ENCODE data around the gene ATG4D.

Gene ATG4D

DNA sequence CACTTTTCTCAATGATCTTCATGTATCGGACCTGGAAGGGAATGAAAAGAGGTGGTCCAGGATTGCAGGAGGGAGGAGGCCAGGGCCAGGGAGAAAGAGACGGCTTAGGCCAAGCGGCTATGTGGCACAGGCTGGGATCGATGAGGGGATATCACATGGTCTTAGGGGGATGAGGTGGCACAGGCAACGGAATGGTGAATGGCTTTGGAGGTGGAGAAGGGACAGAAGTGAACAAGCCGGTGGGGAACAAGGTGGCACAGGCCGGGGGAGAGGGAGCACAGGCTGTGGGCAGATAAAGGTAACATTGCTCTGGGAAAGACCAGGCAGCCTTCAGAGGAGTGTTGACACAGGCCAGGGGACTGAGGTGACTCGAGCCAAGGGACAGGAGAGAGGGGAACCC is 30.8 kb downstream of the ATG4D start:
- no peak for DNase-seq (ENCODE audit: low spot score)
- FAIRE-seq: no peak

DNA sequence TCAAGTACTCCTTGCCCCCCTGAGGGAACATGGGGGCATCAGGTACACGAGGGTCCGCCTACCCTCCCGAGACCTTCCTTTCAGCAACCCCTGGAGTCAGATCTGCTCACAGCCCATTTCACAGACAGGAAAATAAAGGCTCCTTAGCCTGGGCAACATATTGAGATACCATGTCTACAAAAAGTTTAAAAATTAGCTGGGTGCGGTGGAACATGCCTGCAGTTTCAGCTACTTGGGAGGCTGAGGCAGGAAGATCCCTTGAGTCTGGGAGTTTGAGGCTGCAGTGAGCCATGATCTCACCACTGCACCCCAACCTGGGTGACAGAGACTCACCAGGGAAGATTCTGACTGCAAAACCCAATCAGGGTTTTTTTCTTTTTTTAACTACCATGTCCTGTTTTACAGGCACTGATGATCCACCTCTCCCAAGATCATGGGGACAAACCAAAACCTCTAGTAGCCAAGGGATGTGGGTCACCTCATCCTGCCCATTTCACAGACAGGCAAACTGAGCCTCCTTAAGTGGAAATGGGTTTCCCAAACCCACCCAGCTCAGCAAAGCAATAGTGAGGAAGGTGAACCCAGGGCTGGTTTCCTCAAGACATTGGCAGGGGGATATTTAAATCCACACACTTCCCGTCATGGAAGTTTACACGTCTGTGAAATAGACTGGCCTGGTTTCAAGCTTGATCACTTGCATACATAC is 31.5 kb downstream of the ATG4D start:
- no peak for DNase-seq (ENCODE audit: low spot score)
- FAIRE-seq: no peak

DNA sequence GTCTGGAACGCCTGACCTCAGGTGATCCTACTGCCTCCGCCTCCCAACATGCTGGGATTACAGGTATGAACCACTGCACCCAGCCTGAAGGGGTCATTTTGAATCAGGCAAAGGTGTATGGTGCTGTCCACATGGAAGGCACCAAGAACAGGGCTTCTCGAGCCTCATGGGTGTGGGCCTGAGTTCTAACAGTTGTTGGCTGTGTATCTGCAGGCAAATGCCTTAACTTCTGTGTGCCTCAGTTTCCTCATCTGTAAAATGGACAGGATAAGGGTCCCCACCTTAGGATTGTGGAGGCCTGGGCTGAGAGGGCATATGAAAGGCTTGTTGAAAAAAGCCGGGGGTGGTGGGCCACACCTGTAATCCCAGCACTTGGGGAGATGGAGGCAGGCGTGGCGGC is 34.2 kb downstream of the ATG4D start:
- FAIRE-seq: no peak
- no peak for DNase-seq (ENCODE audit: low spot score)

DNA sequence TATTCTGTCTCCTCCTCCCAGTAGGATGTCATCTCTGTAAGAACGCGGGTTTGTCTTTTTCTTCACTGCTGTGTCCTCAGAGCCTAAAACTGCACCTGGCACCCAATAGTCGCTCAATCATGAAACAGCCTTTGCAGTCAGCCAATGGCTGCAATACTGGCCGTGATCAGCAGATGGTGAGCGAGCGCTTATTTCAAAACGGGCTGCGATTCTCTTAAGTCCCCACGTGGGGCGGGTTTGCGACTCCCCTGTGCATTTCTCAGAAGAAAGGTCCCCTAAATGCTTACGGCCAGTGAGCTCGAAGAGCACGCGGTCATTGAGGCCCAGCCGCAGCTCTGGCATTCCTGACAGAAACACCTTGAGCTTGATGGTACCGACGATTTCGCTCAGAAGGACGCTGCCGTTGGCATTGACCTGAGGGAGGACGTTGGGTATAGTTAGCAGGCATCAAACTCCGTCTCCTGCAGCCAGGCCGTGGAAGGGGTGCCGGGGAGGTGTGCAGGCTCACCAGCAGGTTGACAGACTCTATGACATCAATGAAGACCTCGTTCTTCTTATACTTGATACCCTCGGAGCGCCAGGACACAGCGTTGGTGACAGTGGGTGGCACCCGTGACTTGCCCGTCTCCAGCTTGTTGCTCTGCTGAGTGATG is 37.4 kb downstream of the ATG4D start:
- DNase-seq (ENCODE audit: low spot score) (peak; percentile 68), FAIRE-seq (peak; percentile 21)

DNA sequence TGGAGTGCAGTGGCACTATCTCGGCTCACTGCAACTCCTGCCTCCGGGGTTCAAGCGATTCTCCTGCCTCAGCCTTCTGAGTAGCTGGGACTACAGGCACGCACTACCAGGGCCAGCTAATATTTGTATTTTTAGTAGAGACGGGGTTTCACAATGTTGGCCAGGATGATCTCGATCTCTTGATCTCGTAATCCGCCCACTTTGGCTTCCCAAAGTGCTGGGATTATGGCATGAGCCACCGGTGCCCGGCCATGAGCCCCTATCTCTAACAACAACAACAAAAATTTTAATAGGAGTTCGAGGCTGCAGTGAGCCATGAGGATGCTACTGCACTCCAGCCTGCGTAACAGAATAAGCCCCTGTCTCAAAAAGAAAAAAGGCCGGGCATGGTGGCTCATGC is 38.4 kb downstream of the ATG4D start:
- no peak for DNase-seq (ENCODE audit: low spot score)

DNA sequence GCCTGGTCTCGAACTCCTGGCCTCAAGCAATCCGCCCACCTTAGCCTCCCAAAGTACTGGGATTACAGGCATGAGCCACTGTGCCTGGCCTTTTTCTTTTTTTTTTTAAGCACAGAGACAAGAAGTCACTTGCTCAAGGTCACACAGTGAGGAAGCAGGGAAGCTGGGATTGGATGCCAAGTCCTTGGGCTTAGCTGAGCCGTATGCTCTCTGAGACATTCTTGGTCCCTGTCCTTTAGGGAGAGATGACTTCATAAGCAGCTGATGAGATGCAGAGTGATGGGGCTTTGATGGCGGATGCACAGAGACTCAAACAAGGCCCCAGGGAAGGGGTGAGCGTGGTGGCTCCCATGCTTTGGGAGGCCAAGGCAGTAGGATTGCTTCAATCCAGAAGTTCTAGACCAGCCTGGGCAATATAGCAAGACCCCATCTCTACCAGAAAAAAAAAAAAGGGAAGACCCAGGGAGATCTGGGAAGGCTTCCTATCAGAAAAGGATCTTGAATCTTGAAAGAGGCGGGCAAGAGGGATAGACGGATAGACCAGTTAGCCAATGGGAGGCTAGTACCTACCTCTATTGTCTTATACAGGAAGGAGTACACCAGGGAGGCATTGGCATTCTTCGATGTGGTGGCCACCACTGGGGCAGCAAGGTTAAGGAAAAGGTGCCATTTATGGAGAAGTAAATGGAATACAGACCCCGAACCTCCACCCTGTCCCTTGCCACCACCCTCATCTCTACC is 39.5 kb downstream of the ATG4D start:
- FAIRE-seq (no peak), DNase-seq (ENCODE audit: low spot score) (no peak)

More for the DNA sequence above, 38.4 kb downstream of the ATG4D start:
- no peak for FAIRE-seq

DNA sequence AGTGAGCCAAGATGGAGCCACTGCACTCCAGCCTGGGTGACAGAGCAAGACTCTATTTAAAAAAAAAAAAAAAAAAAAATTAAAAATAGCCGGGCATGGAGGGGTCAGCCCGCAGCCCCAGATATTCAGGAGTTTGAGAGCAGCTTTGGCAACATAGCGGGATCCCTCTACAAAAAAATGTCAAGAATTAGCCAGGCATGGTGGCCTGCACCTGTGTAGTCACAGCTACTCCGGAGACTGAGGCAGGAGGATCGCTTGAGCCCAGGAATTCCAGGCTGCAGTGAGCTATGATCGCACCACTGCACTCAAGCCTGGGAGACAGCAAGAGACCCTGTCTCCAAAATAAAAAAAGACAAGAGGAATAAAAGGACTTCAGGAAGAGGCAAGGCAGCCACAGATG is 42.7 kb downstream of the ATG4D start:
- DNase-seq (ENCODE audit: low spot score): no peak
- FAIRE-seq: no peak

DNA sequence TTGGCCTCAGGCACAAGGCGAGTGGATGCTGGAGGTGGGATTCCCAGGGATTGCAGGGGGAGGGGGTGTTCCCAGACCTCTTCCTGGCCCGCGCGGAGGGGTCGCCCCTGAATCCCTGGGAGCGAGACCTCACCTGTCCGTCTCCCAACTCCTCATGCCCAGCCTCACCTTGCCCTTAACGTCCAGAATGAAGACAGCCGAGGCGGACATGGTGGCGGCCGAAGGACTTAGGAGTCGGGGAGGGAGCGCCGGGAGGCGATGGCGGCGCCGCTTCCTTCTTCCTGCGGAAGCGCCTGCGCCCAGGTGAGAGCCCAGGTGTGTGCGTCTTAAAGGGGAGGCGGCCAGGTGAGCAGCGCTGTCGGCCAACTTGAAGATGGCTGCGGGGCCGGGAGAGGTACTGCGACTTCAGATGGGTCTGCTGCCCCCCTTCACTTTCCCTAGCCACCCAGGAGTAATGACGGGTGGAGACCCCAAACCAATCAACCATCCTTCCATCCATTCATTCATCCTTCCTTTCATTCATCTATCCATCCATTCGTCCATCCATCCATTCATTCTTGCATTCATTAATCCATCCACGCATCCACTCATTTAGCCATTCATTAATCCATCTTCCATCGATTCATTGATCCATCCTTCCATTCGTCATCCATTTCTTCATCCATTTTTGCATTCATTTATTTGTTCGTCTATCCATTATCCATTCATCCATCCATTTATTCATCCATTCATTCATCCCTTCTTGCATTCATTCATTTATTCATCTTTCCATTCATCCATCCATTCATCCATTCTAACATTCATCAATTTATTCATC is 43.5 kb downstream of the ATG4D start, which contains the start of gene AP1M2:
Gene AP1M2 (minus strand): TSS at position 291 of the 817 bp plus-strand sequence. CDS start 81 bp downstream, at position 210.
- no peak for FAIRE-seq

DNA sequence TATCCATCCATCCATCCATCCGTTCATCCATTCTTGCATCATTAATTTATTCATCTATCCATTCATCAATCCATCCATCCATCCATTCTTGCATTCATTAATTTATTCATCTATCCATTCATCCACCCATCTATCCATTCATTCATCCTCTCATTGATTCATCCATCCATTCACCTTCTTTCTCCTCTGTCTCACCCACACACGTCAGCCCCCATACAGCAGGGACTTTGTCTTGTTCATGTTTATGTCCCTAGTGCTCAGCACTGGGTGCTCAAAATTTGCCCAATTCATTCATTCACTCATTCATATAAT is 44.1 kb downstream of the ATG4D start:
- no peak for FAIRE-seq
- DNase-seq (ENCODE audit: low spot score): no peak

More for the DNA sequence above, 43.5 kb downstream of the ATG4D start, which contains the start of gene AP1M2:
- DNase-seq (ENCODE audit: low spot score): no peak

DNA sequence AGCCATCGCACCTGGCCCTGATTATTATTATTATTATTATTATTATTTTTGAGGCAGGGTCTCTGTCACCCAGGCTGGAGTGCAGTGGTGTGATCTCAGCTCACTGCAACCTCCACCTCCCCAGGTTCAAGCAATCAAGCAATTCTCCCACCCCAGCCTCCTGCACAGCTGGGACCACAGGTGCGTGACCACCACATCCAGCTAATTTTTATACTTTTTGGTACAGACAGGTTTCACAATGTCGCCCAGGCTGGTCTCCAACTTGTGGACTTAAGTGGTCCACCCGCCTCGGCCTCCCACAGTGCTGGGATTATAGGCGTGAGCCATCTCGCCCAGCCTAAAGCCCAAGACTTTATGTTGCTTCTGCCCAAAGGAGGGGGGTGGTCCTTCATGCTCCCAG is 49.4 kb downstream of the ATG4D start:
- DNase-seq (ENCODE audit: low spot score) (no peak), FAIRE-seq (no peak)

DNA sequence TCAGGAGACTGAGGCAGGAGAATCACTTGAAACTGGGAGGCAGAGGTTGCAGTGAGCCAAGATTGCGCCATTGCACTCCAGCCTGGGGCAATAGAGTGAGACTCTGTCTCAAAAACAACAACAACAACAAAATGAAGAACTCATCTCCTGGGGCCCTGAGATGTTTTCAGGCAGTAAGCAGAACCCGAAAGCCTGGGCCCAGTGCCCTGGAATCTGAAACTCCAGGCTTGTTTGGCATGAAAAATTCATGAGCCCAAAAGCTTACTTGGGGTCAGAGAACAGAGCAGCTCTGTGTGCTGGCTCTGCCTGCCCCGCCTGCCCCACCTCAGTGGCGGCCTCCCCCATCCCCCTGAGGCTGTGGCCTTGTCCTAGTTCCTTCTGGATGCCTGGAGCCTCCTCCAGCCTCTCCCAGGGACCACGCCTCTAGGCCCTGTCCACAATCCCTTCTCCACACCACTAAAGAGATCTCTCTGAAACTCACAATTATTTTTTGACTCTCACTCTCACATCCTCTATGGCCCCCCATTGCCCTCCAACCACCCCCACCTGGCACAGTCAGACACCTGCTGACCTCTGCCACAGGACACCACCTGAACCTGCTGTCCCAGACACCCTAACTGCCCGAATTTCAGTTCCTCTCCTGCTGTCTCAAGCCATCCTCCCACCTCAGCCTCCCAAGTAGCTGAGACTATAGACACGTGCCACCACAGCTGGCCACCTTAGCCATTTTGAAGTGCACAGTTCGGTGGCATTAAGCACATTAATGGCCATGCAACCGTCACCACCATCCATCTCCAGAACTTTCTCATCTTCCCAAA is 50.3 kb downstream of the ATG4D start:
- no peak for FAIRE-seq

DNA sequence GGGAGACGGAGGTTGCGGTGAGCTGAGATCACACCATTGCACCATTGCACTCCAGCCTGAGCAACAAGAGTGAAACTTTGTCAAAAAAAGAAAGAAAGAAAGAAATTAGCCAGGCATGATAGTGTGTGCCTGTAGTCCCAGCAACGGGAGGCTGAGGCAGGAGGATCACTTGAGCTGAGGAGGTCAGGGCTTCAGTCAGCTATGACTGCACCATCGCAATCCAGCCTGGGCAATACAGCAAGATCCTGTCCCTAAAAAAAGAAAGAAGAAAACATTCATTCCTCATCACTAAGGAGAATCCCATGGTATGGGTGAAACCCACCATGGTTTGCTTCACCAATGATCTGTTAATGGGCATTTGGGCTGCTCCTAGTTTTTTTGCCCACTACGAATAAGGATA is 56.4 kb downstream of the ATG4D start:
- no peak for DNase-seq (ENCODE audit: low spot score)
- no peak for FAIRE-seq

More for the DNA sequence above, 50.3 kb downstream of the ATG4D start:
- no peak for DNase-seq (ENCODE audit: low spot score)

DNA sequence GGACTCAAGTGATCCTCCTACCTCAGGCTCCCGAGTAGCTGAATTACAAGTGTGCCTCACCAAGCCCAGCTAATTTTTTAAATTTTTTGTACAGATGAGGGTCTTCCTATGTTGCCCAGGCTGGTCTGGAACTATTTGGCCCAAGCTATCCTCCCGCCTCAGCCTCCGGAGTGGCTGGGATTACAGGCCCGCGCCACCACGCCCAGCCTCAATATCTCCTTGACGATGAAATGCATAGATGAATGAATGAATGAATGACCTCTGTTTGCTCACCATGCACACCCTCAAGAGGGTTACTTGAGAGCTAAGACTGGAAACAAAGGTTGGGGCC is 58.3 kb downstream of the ATG4D start:
- DNase-seq (ENCODE audit: low spot score) (no peak), FAIRE-seq (no peak)

DNA sequence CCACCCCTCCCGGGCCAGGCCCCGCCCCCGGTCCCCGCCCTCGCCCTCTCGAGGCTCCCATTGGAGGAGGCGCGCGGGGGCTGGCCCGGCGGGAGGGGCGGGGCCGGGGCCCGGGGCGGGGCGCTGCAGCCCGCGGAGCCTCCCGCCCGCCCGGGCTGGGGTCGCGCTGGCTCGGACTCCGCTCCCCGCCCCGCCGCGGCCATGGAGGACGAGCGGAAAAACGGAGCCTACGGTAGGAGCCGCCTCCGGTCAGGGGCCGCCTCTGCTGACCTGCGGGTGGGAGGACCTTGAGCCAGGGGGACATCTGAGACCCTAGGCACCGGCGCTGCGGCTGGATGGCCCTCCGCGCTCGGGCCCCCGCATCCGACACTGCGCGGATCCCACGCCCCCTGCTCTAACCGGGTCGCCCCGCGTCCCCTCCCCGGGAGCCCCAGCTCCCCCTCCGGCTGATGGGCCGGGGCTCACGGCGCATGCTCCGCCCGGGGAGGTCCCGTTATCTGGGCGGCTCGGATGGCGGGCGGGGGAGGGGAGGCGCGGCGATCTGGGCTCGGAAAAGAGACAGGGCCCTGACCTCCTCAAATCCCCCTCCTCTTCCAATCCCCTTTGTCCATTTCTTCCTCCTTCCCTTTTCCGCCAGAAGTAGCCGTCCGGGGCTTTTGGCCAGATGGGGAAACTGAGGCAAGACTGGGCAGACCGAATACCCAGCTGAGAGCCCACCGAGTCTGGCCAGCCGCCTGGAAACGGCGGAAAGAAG is 58.8 kb downstream of the ATG4D start:
- FAIRE-seq (no peak), DNase-seq (ENCODE audit: low spot score) (peak; percentile 43)

All from RCC 7860 (cell line).